Activated CD4-positive, alpha-beta T cell treated with anti-CD3 and anti-CD28 coated beads, Interleukin-2, amount 10 ng/mL, durations not matched to agents 7 days and 5 days (primary cell): Measurements from ENCODE around the gene EML4. TPM values are rescaled to one million over a fixed set of nuclear protein-coding genes. Genes with fewer than 3 reads are reported as not detected.

Experiments used
- CTCF ChIA-PET: fragments of 350-600 bp; sonication (Branson Sonifier 250); formaldehyde crosslinking; loops from one replicate; lab custom pipeline; 2021; ENCODE audit warnings: antibody characterized with exemption; lab: Charles Lee
- POLR2A ChIA-PET: fragments of 350-600 bp; sonication (Branson Sonifier 250); formaldehyde crosslinking; loops from one replicate; lab custom pipeline; 2021; ENCODE audit warnings: antibody characterized with exemption; lab: Charles Lee
- DNase-seq: peaks from one replicate; pipeline ENCODE4 v3.0.0-alpha.2; 2020
- H3K27ac Mint-ChIP-seq: one replicate; pipeline ENCODE4 v1.8.0; 2021; ENCODE audit warnings: mild to moderate bottlenecking, moderate library complexity, mixed read lengths
- H3K27me3 Mint-ChIP-seq: one replicate; pipeline ENCODE4 v1.8.0; 2021; ENCODE audit warnings: mixed read lengths
- H3K36me3 Mint-ChIP-seq: one replicate; pipeline ENCODE4 v1.8.0; 2021; ENCODE audit warnings: low read depth, mixed read lengths
- H3K4me1 Mint-ChIP-seq: one replicate; pipeline ENCODE4 v1.8.0; 2021; ENCODE audit warnings: mixed read lengths
- H3K4me3 Mint-ChIP-seq: one replicate; pipeline ENCODE4 v1.8.0; 2021; ENCODE audit warnings: mild to moderate bottlenecking, moderate library complexity, mixed read lengths
- H3K9me3 Mint-ChIP-seq: one replicate; pipeline ENCODE4 v1.8.0; 2021; ENCODE audit warnings: mixed read lengths
- total RNA-seq, 2 experiments: library from RNA; stranded (reverse); gene quantifications; one replicate each; pipeline ENCODE4 v1.2.3, GENCODE V29; 2021

The EML4 gene
- total RNA-seq, 2 experiments from 2014 or later = 93.8 to 99.6 TPM

- Mint-ChIP-seq H3K9me3 (no peaks in the 10 kb centered on the region), H3K27ac (no peak overlapping the region), H3K4me3 (no peak overlapping the region), H3K4me1 (peaks cover 59% of the 10 kb centered on the region), H3K36me3 (peaks cover 6% of the 10 kb centered on the region), H3K27me3 (no peaks in the 10 kb centered on the region)
- no peak for DNase-seq
- ChIA-PET CTCF (interaction anchor here (1.1 to 3.0 kb wide), 4 partner anchors 8 to 35 kb away, joined by 3 to 10 read pairs (median 4); no protein-coding TSS in a partner anchor), POLR2A (no interaction called here)
These were observed 28.7 kb upstream of the EML4 start for GRCh38 chr2:42140496-42140895.

DNA sequence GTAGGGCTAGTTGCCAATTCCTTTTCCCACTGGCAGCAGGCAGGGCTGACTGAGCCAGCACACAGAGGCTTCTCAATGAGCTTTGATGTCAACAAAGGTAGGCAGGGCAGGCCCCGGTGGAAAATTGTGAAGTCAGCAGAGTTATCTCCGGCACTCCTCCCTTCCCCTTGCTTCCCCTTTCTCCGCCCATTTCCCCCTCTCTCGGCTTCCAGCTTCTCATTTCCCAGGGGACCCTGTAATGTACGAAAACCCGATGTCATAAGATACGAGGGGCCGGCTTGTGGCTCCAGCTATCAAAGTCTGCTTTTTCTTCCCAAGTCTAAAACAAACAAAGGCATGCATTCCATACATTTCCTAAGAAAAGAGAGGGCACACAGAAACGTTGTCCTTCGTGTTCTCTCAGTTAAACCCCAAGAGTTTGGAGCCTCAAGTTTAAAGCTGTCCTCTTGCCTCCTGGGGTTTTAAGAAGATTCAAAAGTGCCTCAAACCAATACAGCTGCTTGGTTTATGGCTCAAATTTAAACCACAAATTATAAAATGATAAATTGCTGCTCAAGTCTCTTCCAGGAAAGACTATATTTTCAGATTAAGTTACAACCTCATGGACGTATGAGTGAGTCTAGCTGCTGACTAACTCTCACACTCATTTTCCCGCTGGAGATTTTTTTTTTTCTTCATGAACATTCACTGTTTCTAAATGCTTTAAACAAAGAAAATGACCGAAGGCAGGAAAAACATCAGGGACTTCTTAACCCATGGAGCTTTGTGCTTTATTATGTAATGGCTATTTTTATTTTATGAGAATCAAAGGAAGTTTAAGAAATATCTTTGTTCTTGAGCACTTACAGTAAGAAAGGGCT, 27.2 kb upstream of the EML4 start:
- Mint-ChIP-seq H3K4me3 (no peak overlapping the region), H3K9me3 (no peaks in the 10 kb centered on the region), H3K4me1 (peaks cover 47% of the 10 kb centered on the region), H3K36me3 (peaks cover 6% of the 10 kb centered on the region), H3K27me3 (no peaks in the 10 kb centered on the region), H3K27ac (peak overlapping the region; percentile 23)
- POLR2A ChIA-PET = interaction anchor here (0.7 kb wide), 1 partner anchor 998 kb away, joined by 3 read pairs; no protein-coding TSS in a partner anchor
- no peak for DNase-seq
- CTCF ChIA-PET = interaction anchor here (0.9 to 3.0 kb wide), 5 partner anchors 8 to 26 kb away, joined by 3 to 10 read pairs (median 6); no protein-coding TSS in a partner anchor

DNA sequence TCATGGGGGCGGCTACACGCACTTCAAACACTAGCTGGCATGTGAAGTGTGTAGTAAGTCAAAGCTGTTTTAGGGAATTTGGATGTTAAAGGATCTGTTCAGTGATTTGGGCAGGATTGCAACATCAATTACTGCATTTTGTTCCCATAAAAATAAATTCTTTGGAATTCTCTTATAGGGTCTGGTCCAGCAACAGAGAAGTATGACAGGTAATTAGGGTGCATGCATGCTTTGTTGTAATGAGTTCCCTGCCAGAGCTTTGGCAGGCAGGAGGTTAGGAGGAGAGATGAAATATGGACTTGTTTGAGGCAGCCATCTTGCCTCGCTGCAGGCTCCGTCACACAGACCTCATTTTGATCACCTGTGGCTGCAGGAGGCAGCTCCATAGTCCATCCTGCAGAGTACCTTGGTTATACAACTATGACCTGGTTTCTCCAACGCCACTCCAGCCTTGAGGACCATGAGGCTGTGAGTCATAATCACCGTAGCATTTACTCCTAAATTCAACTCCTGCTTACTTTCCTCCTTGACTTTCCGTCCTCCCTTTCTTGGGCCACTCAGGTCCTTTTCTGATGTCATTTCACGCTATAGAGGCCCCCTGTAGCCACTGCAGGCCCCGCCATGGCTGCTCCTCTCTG, 26.5 kb upstream of the EML4 start:
- no peaks in the 10 kb centered on the region for H3K9me3 Mint-ChIP-seq
- H3K27me3 Mint-ChIP-seq = no peaks in the 10 kb centered on the region
- no peak overlapping the region for H3K4me3 Mint-ChIP-seq
- peaks cover 6% of the 10 kb centered on the region for H3K36me3 Mint-ChIP-seq
- POLR2A ChIA-PET = interaction anchor here (0.7 kb wide), 1 partner anchor 997 kb away, joined by 3 read pairs; no protein-coding TSS in a partner anchor
- peaks cover 40% of the 10 kb centered on the region for H3K4me1 Mint-ChIP-seq
- CTCF ChIA-PET = interaction anchor here (1.8 to 3.0 kb wide), 3 partner anchors 8 to 17 kb away, joined by 6 to 10 read pairs (median 7); no protein-coding TSS in a partner anchor
- H3K27ac Mint-ChIP-seq = peak overlapping the region; percentile 52
- no peak for DNase-seq

- POLR2A ChIA-PET = interaction anchor here (0.7 kb wide), 1 partner anchor 1849 kb away, joined by 3 read pairs; no protein-coding TSS in a partner anchor
- CTCF ChIA-PET = interaction anchor here (0.6 to 1.6 kb wide), 3 partner anchors 9 to 345 kb away, joined by 3 to 6 read pairs (median 5); no protein-coding TSS in a partner anchor
- DNase-seq = no peak
- H3K36me3 Mint-ChIP-seq = peaks cover 7% of the 10 kb centered on the region
- no peak overlapping the region for H3K4me3 Mint-ChIP-seq
- H3K4me1 Mint-ChIP-seq = peaks cover 5% of the 10 kb centered on the region
- H3K27ac Mint-ChIP-seq = no peak overlapping the region
- H3K27me3 Mint-ChIP-seq = no peaks in the 10 kb centered on the region
- H3K9me3 Mint-ChIP-seq = peaks cover 8% of the 10 kb centered on the region
These were observed 21.4 kb upstream of the EML4 start for GRCh38 chr2:42147641-42148274.

DNA sequence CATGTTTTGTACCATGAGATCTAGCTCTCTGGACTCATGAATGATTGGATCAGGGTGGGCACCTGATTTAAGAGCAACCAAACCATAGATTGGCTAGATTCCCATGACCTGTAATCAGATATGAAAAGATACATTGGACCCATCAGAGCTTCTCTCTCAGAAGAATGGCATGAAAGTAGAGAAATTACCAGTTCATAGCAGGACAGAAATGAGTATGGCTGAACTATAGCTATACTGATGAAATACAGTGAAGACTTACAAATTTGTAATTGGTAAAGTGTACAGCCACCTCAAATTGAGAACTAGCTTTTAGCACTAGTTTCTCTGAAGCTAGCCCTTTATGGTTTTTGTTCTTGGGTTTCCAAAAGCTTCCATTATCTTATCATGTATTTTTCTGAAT, 19.0 kb upstream of the EML4 start:
- H3K4me3 Mint-ChIP-seq = no peak overlapping the region
- peaks cover 7% of the 10 kb centered on the region for H3K36me3 Mint-ChIP-seq
- peak overlapping the region; percentile 11 for H3K27ac Mint-ChIP-seq
- no peak for DNase-seq
- H3K9me3 Mint-ChIP-seq = peaks cover 8% of the 10 kb centered on the region
- H3K4me1 Mint-ChIP-seq = peaks cover 1% of the 10 kb centered on the region
- POLR2A ChIA-PET = no interaction called here
- no peaks in the 10 kb centered on the region for H3K27me3 Mint-ChIP-seq
- CTCF ChIA-PET = interaction anchor here (0.9 to 3.3 kb wide), 5 partner anchors 9 to 37 kb away, joined by 3 to 11 read pairs (median 4); no protein-coding TSS in a partner anchor

GRCh38 chr2:42153944-42154581, 15.1 kb upstream of the EML4 start:
- H3K36me3 Mint-ChIP-seq = peaks cover 3% of the 10 kb centered on the region
- POLR2A ChIA-PET = no interaction called here
- H3K27ac Mint-ChIP-seq = no peak overlapping the region
- H3K27me3 Mint-ChIP-seq = no peaks in the 10 kb centered on the region
- H3K9me3 Mint-ChIP-seq = peaks cover 2% of the 10 kb centered on the region
- no peak for DNase-seq
- no peaks in the 10 kb centered on the region for H3K4me1 Mint-ChIP-seq
- H3K4me3 Mint-ChIP-seq = no peak overlapping the region
- CTCF ChIA-PET = interaction anchor here (1.4 kb wide), 1 partner anchor 13 kb away, joined by 3 read pairs; no protein-coding TSS in a partner anchor

DNA sequence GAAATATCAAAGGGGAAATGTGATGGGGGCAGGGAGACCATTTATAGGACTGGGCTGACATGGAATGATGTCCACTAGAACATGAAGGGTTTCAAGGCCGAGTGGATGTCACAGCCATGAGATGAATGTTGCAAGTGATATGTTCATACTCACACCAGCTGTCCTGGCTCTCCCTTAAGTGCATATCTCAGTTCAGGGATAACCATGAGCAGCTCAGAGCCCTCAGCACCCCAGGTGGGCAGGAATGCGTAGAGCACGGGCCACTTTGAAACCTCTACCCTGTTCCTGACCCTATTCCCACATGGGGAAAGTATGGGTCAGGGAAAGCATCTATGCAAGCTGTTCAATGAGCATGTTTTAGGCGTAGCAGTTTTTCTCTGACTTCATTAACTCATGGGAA, 12.4 kb upstream of the EML4 start:
- H3K4me3 Mint-ChIP-seq = no peak overlapping the region
- no peaks in the 10 kb centered on the region for H3K4me1 Mint-ChIP-seq
- DNase-seq = no peak
- ChIA-PET POLR2A (no interaction called here), CTCF (interaction anchor here (1.1 to 1.6 kb wide), 2 partner anchors 10 to 15 kb away, joined by 4 to 5 read pairs; no protein-coding TSS in a partner anchor)
- no peaks in the 10 kb centered on the region for H3K9me3 Mint-ChIP-seq
- no peaks in the 10 kb centered on the region for H3K36me3 Mint-ChIP-seq
- H3K27ac Mint-ChIP-seq = no peak overlapping the region
- no peaks in the 10 kb centered on the region for H3K27me3 Mint-ChIP-seq

DNA sequence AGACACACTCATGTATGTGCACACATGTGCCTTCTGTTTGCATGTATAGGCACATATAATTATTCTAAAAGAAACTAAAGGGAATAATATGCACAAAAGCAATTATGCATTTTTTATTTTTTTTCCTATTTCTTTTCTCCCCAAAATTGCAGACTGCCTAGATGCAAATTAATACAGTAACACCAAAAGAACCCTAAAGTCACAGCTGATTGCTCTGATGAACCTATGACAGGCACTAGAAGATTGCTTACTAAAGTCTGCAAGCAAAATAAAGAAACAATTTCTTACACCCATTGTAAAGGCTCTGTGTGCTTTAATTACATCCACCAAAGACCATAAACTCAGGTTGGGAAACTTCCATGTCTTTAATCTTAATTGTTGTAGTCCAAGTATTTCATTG, 7.7 kb upstream of the EML4 start:
- ChIA-PET POLR2A (no interaction called here), CTCF (interaction anchor here (0.5 to 1.6 kb wide), 3 partner anchors 12 to 364 kb away, joined by 3 to 4 read pairs (median 3); no protein-coding TSS in a partner anchor)
- Mint-ChIP-seq H3K27me3 (peaks cover 8% of the 10 kb centered on the region), H3K9me3 (peaks cover 2% of the 10 kb centered on the region), H3K27ac (no peak overlapping the region), H3K36me3 (no peaks in the 10 kb centered on the region), H3K4me3 (no peak overlapping the region), H3K4me1 (no peaks in the 10 kb centered on the region)
- DNase-seq = no peak

DNA sequence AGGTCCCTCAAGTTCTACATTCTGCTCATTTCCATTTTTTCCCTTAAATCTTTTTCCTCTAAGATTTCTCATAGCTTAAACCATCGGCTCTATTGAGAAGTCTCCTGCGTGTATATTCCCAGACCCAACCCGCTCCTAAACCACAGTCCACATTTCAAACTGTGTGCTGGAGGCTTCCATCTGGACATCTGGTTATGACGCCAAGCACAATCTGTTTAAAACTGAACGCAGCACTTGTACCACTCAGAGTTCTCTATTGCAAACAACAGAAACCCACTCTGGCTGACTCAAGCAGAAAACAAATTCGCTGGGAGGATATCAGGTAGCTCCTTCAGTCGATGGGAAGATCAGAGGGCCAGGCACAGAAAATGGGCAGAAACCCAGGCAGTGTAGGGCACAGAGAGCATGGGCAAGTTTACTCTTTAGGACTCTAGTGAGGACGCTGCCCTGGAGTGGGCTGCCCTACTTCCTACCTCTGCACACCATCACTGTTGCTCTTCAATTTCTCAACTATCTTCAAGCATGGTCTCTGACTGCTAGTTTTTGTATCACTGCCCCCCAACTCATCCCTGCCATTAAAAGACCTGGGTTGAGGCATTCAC, 5.6 kb upstream of the EML4 start:
- no peak for DNase-seq
- POLR2A ChIA-PET = no interaction called here
- peaks cover 4% of the 10 kb centered on the region for H3K4me1 Mint-ChIP-seq
- no peak overlapping the region for H3K27ac Mint-ChIP-seq
- no peak overlapping the region for H3K4me3 Mint-ChIP-seq
- H3K27me3 Mint-ChIP-seq = peaks cover 8% of the 10 kb centered on the region
- H3K36me3 Mint-ChIP-seq = no peaks in the 10 kb centered on the region
- peaks cover 2% of the 10 kb centered on the region for H3K9me3 Mint-ChIP-seq
- CTCF ChIA-PET = interaction anchor here (0.6 to 1.1 kb wide), 3 partner anchors 13 to 31 kb away, joined by 3 to 5 read pairs (median 3); no protein-coding TSS in a partner anchor

- Mint-ChIP-seq H3K9me3 (peaks cover 2% of the 10 kb centered on the region), H3K4me1 (peaks cover 9% of the 10 kb centered on the region), H3K27ac (no peak overlapping the region), H3K36me3 (no peaks in the 10 kb centered on the region), H3K27me3 (peaks cover 8% of the 10 kb centered on the region), H3K4me3 (no peak overlapping the region)
- no peak for DNase-seq
- ChIA-PET POLR2A (no interaction called here), CTCF (no interaction called here)
These were observed 5.1 kb upstream of the EML4 start for GRCh38 chr2:42164046-42164445.

DNA sequence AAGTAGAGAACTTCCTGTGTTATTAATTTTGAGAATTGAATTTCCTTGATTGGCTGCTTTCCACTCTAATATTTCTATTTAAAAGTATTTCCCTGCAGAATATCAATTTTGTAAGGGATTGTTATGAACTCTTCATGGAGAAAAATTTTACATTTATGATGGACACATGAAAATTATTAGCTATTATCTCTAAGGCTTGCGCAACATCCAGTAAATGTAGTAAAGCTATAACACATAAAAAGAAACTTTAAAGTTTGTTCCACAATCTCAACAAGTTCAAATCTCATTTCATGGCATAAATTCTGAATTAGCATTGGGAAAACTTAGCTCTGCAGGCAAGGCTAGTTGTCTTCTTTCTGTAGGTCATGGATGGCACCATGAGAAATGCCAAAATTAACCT, 4.2 kb upstream of the EML4 start:
- Mint-ChIP-seq H3K4me1 (peaks cover 9% of the 10 kb centered on the region), H3K27me3 (peaks cover 8% of the 10 kb centered on the region), H3K36me3 (no peaks in the 10 kb centered on the region), H3K9me3 (peaks cover 2% of the 10 kb centered on the region), H3K4me3 (no peak overlapping the region), H3K27ac (no peak overlapping the region)
- CTCF ChIA-PET = no interaction called here
- POLR2A ChIA-PET = no interaction called here
- no peak for DNase-seq
